GM19240 (cell line): ENCODE results near the gene AK6.
"Not testable (repeated sequence)": the region's sequence is repeated elsewhere in the genome, so short reads cannot be mapped to it uniquely, and the experiment has no call there.

Experiments
- DNase-seq: peaks from one replicate; pipeline ENCODE4 v3.0.0; 2011; ENCODE audit warnings: low spot score; ENCODE audit not compliant: insufficient read length

AK6 gene

DNA sequence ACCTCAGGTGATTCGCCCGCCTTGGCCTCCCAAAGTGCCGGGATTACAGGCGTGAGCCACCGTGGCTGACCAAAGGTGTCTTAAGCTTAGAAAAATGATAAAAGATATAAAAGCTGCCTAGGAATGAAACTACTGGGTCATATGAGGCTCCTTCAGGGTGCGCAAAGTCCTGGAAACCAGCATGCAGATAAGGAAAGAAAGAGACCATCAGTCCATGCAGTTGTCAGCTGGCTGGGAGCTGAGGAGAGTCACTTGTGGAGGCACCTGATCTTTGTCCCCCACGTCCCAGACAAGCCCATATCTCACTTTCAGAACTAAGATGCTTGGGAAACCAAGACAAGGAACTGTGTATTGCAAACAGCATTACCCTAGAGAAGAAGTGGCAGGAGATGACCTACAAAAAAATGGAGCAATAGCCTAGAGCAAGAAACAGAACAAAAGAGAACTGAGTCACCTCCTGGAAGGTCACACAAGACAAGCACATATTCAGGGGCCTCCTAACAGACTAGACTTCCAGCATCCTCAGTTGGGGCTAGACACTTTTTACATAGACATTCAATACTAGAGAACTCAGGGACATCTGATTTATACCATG is 33.9 kb downstream of the AK6 start:
- no peak for DNase-seq

DNA sequence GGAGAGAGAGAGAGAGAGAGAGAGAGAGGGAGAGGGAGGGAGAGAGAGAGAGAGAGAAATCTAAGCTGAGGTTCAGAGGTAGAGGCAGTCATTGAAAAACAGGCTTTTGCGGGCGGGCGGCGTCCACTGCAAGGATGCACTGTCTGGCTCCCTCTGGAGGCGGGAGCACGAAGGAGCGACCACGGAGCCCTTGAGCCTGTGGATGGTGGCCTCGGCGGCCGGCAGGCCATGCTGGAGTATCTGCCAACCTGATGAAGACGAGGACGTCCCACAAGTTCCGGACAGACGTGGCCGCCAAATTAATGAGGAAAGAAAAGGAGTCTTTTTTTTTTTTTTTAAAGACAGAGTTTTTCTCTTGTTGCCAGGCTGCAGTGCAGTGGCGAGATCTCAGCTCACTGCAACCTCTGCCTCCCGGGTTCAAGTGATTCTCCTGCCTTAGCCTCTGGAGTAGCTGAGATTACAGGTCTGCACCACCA is 34.5 kb downstream of the AK6 start:
- peak; percentile 22 for DNase-seq

DNA sequence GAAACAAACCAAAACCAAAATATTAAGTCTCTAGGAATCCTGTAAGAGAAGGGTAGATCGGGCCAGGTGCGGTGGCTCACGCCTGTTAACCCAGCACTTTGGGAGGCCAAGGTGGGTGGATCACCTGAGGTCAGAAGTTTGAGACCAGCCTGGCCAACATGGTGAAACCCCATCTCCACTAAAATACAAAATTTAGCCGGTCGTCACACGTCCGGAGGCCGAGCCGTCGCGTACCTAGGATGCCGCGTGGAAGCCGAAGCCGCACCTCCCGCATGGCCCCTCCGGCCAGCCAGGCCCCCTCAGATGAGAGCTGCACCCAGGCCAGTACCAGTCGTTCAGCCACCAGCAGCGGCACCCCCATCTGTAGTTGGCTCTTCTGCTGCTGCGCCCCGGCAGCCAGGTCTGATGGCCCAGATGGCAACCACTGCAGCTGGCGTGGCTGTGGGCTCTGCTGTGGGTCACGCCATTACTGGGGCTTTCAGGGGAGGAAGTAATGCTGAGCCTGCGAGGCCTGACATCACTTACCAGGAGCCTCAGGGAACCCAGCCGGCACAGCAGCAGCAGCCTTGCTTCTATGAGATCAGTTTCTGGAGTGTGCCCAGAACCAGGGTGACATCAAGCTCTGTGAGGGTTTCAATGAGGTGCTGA is 35.5 kb downstream of the AK6 start:
- not testable (repeated sequence) for DNase-seq

DNA sequence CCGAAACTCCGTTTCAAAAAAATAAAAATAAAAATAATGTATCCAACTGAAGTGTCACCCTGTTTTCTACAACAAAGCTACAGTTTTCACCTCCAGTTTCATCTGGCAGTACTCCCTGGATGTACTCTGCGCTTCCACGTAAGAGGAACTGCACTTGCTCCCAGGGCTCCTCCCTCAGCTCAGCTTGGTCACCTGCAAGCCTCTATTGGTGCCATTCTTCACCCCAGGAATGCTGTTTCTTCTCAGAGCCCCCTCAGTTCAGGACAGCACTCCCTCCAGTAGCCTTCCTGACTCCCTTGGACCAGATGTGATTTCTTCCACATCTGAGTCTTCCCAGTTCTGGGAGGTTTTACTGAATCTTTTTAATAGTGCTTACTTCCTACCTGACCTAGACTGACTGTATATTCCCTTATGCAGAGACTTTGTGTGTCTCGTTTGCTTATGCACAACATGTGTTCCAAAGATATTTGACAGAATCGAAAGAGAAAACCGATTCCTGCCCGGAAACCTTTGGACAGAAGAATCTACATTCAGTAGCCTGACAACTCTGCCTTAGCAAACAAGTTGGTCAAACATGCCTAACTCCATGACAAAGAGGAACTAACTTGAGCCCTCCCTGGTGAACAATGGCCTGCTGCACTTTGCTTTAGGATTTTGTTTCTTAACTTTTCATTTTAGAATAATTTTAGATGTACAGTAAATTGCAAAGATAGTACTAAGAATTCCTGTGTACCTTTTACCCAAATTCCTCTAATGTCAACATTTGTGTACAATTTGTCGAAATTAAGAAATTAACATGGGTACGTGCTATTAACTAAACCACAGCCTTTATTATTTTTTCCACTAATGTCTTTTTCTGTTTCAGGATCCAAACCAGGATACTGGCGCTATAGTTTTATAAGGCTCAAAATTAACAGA is 37.5 kb downstream of the AK6 start:
- peak; percentile 1 for DNase-seq

DNA sequence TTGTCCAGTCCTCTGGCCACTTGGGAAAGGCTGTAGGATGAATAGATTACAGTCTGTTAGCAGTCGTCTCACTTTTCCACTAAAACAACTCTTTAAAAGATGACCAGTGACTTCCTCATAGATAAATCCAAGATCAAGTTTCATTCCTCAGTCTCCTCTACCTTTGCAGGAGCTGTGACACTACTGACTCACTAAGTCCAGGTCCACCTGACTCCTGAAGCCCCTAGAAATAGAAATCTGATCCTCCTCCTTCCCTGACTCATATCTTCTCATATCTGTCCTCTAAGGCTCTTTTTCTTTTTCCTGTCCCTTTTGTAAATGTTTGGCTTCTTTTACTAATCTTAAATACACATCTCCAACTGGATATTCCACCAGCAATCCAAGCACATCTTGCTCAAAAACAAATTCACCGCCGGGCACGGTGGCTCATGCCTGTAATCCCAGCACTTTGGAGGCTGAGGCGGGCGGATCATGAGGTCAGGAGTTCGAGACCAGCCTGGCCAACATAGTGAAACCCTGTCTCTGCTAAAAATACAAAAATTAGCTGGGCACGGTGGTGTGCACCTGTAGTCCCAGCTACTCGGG is 39.3 kb downstream of the AK6 start:
- no peak for DNase-seq

DNA sequence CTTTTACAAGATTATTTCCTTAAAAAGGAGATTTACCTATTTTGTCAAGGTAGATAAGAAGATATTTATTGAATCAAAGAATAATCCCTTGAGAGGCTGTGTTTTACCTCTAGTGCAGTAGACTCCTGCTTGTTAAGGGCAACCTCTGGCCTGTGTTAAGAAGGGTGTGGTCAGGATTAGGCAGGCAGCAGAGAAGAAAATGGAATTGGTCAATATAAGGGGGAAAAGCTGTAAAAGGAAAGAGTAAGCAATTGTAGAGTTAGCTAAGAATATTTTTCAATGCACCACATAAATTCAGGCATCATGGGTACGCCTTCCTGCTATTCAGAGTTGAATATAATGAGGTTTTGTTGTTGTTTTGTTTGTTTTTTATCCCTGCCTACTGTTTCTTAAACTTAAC is 43.0 kb downstream of the AK6 start:
- DNase-seq: no peak

DNA sequence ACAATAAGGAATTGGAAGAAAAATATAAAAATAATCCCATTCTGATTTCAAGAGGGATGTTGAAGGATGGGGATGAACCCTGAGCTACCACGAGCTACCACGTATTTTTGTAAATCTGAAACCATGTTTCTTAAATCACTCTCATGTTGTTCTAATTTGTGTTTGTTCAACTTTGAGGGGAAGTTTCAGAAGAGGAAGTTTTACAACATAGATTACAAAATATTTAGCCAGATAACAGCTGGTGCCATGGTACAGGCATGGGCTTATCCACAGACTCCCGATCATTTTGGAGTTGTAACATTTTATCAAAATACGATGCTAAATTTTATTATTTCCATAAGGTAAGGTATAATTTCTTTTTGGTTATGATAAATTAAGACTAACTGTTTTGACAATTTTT is 51.9 kb downstream of the AK6 start:
- no peak for DNase-seq

DNA sequence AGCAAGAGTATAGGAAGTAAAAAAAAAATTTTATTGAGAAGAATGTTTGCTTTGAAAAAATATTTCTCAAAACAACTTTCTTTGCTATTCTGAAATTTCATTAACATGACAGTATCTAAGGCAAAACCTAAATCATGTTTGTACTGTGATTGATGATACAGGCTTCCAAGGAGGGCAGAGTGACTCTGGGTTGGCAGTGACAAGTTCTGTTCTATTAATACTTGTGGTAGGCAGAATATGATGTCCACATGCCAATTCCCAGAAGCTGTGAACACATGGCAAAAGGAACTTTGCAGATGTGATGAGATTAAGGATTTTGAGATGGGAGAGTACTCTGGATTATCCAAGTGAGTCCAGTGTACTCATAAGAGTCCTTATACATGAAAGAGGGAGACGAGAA is 53.3 kb downstream of the AK6 start:
- DNase-seq: no peak

DNA sequence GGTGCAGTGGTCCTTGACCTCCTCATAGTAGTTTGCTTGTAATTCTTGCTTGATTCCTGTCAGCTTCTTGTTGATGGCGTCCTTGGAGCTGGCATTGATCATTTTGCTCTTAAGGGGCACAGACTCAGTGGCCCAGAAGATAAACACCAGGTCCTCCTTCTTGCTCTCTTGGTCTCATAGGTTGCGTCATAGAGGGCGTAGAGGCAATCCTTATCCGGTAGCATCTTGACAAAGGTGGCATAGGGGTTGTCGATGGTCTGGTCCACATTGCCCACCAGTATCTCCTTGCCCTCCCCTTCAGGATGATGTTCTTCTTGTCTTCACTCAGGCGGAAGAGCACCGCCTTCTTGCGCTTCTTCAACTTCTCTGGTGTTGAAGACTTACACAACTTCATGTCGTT is 55.9 kb downstream of the AK6 start:
- no peak for DNase-seq

DNA sequence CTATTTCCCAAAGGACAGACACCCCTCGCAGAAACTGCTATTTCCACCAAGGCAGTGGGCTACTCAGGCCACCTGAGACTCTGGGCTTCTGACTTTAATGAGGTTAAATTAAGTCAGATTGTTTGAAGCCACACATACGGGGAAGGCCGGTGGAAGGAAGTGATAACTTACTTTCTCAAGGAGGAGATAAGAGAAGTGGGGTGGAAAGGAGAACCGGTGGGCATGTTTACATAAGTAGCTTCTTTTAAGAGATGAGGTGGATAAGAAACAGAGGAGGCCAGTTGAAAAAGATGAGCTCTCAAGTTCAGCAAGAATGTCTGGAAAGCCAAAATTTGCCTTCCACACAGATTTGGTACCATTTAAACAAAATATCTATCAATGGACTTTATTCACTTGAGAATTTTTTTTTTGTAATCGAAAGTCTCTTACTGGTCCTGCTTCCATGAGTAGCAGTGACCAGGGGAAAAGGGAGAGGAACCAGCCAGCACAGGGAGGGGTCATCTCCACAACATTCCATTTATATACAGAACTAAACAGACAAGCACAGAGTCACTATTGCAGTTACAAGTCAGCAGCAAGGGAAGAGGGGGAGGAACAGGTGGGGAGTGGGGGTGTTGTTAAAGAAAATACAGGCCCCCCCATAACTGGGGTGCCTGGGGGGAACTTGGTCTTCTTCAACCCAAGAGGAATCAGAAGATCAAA is 56.7 kb downstream of the AK6 start:
- DNase-seq: no peak

DNA sequence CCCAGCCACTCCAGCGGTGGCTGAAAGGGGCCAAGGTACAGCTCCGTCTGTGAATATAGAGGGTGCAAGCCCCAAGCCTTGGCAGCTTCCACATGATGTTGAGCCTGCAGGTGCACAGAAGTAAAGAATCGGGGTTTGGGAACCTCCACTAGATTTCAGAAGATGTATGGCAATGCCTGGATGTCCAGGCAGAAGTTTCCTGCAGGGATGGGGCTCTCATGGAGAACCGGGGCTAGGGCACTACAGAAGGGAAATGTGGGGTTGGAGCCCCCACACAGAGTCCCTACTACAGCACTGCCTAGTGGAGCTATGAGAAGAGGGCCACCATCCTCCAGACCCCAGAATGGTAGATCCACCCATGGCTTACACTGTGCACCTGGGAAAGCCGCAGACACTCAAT is 59.9 kb downstream of the AK6 start:
- no peak for DNase-seq

DNA sequence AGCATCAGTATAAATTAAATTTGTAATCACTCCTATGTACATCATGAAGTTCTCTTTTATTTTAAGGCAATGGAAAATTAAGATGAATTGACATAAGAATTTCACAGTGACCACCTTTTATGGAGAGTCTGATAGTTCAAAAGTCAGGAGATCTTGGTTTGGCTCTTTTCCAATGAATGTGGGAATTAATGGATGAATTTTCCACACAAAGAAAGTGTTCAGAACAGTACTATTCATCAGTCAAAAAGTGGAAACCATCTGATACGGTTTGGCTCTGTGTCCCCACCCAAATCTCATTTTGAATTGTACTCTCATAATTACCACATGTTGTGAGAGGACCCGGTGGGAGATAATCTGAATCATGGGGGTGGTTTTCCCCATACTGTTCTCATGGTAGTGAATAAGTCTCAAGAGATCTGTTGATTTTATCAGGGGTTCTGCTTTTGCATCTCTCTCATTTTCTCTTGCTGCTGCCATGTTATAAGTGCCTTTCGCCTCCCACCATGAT is 61.2 kb downstream of the AK6 start:
- DNase-seq: no peak

DNA sequence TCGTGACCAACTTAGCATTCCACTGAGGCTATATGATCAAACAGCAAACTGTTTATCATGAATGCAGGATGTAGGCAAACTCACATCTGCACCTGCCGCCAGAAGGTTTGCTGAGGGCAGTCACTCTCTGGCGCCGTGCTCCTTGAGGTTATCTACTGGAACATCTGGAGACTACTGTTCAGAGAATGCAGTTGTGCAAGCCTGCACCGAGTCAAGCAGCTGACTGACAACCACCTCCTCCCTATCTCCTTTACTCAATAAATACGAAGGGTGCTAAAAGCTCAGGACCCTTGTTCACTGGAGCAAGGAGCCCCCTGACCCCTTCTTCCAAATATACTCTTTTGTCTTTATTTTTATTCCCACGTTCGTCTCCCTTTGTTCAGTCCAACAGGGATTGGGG is 63.8 kb downstream of the AK6 start:
- no peak for DNase-seq
